Measurements from ENCODE around the gene PDLIM1. TPM values are rescaled to one million over a fixed set of nuclear protein-coding genes. Genes with fewer than 3 reads are reported as not detected.

PDLIM1 gene
- total and polyA plus RNA-seq, 2 of the 13 experiments (the other 11 are each of a cell fraction or from before 2014, with no cell fraction given): 119 to 123 TPM

GRCh38 chr10:95280637-95281036, 10.2 kb downstream of the PDLIM1 start (continued):
- TF ChIP-seq E2F2 (CRISPR knock-in tag; IDR thresholded peaks at IDR 0.05; ENCODE audit: borderline replicate concordance) (no peak), SOX13 (IDR thresholded peaks at IDR 0.05) (no peak), SOX13 (CRISPR knock-in tag; conservative IDR thresholded peaks at IDR 0.05 in 1 of 2, IDR thresholded peaks at IDR 0.05 in 1 of 2) (peak in 1 of 2 experiments; percentile 62; a peak in 2 of 4 replicates), ADNP (CRISPR knock-in tag; IDR thresholded peaks at IDR 0.05) (no peak), ZBTB8A (CRISPR knock-in tag; IDR thresholded peaks at IDR 0.05; ENCODE audit: borderline replicate concordance, low read depth) (no peak), CREM (IDR thresholded peaks at IDR 0.05) (peak; percentile 37; the same call in 1 of the 2 replicates), CREM (CRISPR knock-in tag; IDR thresholded peaks at IDR 0.05) (no peak), NFRKB (IDR thresholded peaks at IDR 0.05) (no peak), MXD4 (CRISPR knock-in tag; IDR thresholded peaks at IDR 0.05) (no peak), NFE2L2 (IDR thresholded peaks at IDR 0.05; ENCODE audit: low read length) (no peak), HOXA9 (CRISPR knock-in tag; IDR thresholded peaks at IDR 0.05; ENCODE audit: borderline replicate concordance) (no peak), IKZF1 (IDR thresholded peaks at IDR 0.05) (no peak), ZNF878 (CRISPR knock-in tag; IDR thresholded peaks at IDR 0.05) (no peak), ZEB1 (IDR thresholded peaks at IDR 0.05; ENCODE audit: insufficient replicate concordance, low read depth) (no peak), MAFF (IDR thresholded peaks at IDR 0.05; ENCODE audit: low read depth, low read length) (no peak), NFE2L1 (CRISPR knock-in tag; IDR thresholded peaks at IDR 0.05; ENCODE audit: borderline replicate concordance) (no peak), TOE1 (CRISPR knock-in tag; IDR thresholded peaks at IDR 0.05) (no peak), TBX2 (CRISPR knock-in tag; IDR thresholded peaks at IDR 0.05; ENCODE audit: borderline replicate concordance) (peak; percentile 51), ZNF281 (CRISPR knock-in tag; IDR thresholded peaks at IDR 0.05; ENCODE audit: borderline replicate concordance) (peak; percentile 61; the same call in 1 of the 2 replicates), ZNF577 (CRISPR knock-in tag; IDR thresholded peaks at IDR 0.05; ENCODE audit: borderline replicate concordance, low read depth) (no peak)
- TF ChIP-seq, protein P1, sequence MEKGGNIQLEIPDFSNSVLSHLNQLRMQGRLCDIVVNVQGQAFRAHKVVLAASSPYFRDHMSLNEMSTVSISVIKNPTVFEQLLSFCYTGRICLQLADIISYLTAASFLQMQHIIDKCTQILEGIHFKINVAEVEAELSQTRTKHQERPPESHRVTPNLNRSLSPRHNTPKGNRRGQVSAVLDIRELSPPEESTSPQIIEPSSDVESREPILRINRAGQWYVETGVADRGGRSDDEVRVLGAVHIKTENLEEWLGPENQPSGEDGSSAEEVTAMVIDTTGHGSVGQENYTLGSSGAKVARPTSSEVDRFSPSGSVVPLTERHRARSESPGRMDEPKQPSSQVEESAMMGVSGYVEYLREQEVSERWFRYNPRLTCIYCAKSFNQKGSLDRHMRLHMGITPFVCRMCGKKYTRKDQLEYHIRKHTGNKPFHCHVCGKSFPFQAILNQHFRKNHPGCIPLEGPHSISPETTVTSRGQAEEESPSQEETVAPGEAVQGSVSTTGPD (CRISPR knock-in tag; IDR thresholded peaks at IDR 0.05): no peak
- TF ChIP-seq, protein P2, sequence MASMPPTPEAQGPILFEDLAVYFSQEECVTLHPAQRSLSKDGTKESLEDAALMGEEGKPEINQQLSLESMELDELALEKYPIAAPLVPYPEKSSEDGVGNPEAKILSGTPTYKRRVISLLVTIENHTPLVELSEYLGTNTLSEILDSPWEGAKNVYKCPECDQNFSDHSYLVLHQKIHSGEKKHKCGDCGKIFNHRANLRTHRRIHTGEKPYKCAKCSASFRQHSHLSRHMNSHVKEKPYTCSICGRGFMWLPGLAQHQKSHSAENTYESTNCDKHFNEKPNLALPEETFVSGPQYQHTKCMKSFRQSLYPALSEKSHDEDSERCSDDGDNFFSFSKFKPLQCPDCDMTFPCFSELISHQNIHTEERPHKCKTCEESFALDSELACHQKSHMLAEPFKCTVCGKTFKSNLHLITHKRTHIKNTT (CRISPR knock-in tag; IDR thresholded peaks at IDR 0.05): no peak
- TF ChIP-seq, protein P3, sequence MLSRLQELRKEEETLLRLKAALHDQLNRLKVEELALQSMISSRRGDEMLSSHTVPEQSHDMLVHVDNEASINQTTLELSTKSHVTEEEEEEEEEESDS (CRISPR knock-in tag; IDR thresholded peaks at IDR 0.05; ENCODE audit: borderline replicate concordance): no peak
- TF ChIP-seq, protein P4, sequence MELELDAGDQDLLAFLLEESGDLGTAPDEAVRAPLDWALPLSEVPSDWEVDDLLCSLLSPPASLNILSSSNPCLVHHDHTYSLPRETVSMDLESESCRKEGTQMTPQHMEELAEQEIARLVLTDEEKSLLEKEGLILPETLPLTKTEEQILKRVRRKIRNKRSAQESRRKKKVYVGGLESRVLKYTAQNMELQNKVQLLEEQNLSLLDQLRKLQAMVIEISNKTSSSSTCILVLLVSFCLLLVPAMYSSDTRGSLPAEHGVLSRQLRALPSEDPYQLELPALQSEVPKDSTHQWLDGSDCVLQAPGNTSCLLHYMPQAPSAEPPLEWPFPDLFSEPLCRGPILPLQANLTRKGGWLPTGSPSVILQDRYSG (CRISPR knock-in tag; IDR thresholded peaks at IDR 0.05): no peak
